ENCODE data around the gene PSMA1. TPM values are rescaled to one million over a fixed set of nuclear protein-coding genes. Genes with fewer than 3 reads are reported as not detected.

The PSMA1 gene
- total and polyA plus RNA-seq, 10 donors, result 103 to 188 (median 135) TPM

DNA sequence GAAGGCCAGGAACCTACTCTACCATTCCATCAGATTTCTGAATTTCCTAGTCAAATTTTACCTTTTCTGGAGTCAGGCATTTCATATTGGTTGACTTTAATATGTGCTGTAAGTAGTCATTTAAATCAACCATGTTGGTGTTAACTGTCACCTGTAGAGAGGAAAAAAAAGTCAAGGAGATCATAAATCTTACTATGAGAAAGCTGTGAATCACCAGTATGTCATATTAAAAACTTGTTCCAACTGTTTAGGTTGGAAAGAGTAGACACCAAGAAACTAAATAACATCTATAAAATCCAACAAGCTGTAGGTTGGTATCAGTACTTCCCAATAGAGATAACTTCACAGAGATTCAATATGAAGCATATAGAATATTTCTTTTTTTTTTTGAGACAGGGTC is 60.0 kb downstream of the PSMA1 start:
- Histone ChIP-seq H3K4me1 (peaks cover 0 to 6% (median 0%) of the 10 kb centered on the region in 6 donors), H3K9me3 (no peaks in the 10 kb centered on the region), H3K36me3 (peaks cover 15 to 100% (median 85%) of the 10 kb centered on the region in 6 donors), H3K4me3 (no peak overlapping the region), H3K27ac (no peak overlapping the region), H3K27me3 (replicated peaks in 1 of 7) (no peaks in the 10 kb centered on the region)
- DNase-seq, result no peak
- intact Hi-C loops (cut with DNase I; ENCODE audit: low total_unique reads), result no loop called here
- TF ChIP-seq POLR2AphosphoS5 (IDR thresholded peaks at IDR 0.05) (no peak), POLR2A (IDR thresholded peaks at IDR 0.05) (no peak)
- TF ChIP-seq, protein P1, sequence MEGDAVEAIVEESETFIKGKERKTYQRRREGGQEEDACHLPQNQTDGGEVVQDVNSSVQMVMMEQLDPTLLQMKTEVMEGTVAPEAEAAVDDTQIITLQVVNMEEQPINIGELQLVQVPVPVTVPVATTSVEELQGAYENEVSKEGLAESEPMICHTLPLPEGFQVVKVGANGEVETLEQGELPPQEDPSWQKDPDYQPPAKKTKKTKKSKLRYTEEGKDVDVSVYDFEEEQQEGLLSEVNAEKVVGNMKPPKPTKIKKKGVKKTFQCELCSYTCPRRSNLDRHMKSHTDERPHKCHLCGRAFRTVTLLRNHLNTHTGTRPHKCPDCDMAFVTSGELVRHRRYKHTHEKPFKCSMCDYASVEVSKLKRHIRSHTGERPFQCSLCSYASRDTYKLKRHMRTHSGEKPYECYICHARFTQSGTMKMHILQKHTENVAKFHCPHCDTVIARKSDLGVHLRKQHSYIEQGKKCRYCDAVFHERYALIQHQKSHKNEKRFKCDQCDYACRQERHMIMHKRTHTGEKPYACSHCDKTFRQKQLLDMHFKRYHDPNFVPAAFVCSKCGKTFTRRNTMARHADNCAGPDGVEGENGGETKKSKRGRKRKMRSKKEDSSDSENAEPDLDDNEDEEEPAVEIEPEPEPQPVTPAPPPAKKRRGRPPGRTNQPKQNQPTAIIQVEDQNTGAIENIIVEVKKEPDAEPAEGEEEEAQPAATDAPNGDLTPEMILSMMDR (IDR thresholded peaks at IDR 0.05 in 8 of 11, conservative IDR thresholded peaks at IDR 0.05 in 3 of 11), result no peak

DNA sequence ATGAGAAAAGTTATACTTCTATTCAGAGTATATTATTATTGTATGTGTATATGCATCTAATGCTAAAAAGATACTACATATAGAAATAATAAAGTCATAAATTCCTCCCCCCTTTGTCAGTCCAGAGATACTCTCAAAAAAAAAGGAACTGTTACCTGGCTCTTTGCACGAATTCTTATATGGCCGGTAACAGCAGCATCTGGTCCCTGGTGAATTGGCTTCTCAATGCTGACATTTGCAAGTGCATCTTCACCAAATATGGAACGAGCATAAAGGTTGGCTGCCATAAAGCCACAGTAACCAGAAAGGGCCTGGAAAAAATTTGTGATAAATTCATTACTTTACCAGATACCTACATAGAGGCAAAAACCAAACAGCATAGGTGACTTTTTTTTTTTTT is 61.8 kb downstream of the PSMA1 start:
- H3K27ac ChIP-seq, result no peak overlapping the region
- H3K4me1 ChIP-seq, result peaks cover 0 to 5% (median 4%) of the 10 kb centered on the region in 6 donors
- peaks cover 15 to 83% (median 69%) of the 10 kb centered on the region in 6 donors for H3K36me3 ChIP-seq
- intact Hi-C loops (cut with DNase I; ENCODE audit: low total_unique reads), result loop anchor here (10.0 kb wide), 1 partner anchor 504 kb away; no protein-coding TSS in a partner anchor
- DNase-seq, result no peak
- H3K27me3 ChIP-seq (replicated peaks in 1 of 7), result no peaks in the 10 kb centered on the region
- H3K4me3 ChIP-seq, result no peak overlapping the region
- H3K9me3 ChIP-seq, result no peaks in the 10 kb centered on the region
- 85 to 90% (median 86%) methylated on average over 3 of the region's 3 CpGs for WGBS, 5 donors
- TF ChIP-seq POLR2A (IDR thresholded peaks at IDR 0.05) (no peak), POLR2AphosphoS5 (IDR thresholded peaks at IDR 0.05) (no peak)
- TF ChIP-seq, protein P1 (IDR thresholded peaks at IDR 0.05 in 8 of 11, conservative IDR thresholded peaks at IDR 0.05 in 3 of 11), result no peak

DNA sequence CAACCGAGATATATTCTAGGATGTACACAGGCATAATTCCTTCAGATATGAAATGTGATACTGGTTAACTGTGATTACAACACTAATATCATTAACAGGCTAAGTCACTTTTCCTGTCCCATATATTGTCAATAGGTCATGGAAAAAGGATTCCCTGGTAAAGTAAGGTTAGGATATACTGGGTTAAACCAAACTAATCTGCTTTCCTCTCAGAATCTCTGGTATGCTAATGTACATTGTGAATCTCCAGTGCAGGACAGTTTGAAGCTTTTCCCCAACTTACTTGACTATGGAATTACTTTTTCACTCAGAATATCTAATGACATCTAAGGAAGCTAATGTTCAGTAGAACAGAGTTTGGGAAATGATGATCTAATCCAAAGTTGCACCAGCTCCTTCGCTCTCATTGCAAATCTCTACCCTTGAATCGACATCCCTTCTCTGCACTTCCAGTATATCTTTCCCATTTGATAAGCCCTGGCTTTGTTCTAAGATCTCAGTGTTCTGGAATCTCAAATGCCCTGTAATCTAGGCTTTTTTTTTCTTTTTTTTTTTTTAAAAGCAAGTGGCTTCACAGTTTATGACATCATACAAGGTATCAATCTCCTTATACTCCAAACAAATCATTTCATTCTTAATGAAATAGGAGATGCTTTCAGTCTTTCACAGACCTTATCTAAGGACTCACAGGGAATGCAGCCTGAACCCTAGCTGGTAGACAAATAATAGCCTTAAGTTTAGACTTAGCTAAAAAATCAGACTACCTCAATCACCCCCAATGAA is 64.3 kb downstream of the PSMA1 start:
- no peaks in the 10 kb centered on the region for H3K9me3 ChIP-seq
- intact Hi-C loops (cut with DNase I; ENCODE audit: low total_unique reads), result loop anchor here (10.0 kb wide), 1 partner anchor 501 kb away; no protein-coding TSS in a partner anchor
- H3K27me3 ChIP-seq (replicated peaks in 1 of 7), result no peaks in the 10 kb centered on the region
- H3K36me3 ChIP-seq, result peaks cover 9 to 74% (median 44%) of the 10 kb centered on the region in 6 donors
- 83 to 94% (median 91%) methylated on average over 3 of the region's 3 CpGs for WGBS, 5 donors
- no peak for TF ChIP-seq POLR2AphosphoS5 (IDR thresholded peaks at IDR 0.05)
- TF ChIP-seq, protein P1 (IDR thresholded peaks at IDR 0.05 in 8 of 11, conservative IDR thresholded peaks at IDR 0.05 in 3 of 11), result no peak
- TF ChIP-seq POLR2A (IDR thresholded peaks at IDR 0.05), result no peak
- peaks cover 0 to 16% (median 6%) of the 10 kb centered on the region in 6 donors for H3K4me1 ChIP-seq
- peak overlapping the region in 1 of 8 donors; percentile 8 for H3K27ac ChIP-seq
- DNase-seq, result no peak
- no peak overlapping the region for H3K4me3 ChIP-seq

Small RNA genes within 50 kb of the gene (small RNA-seq; reads per million reads assigned to genes)
- gene RNU7-49P, result 0 reads per million in 4 donors

Other genes starting within 250 kb of the PSMA1 start
- gene RRAS2, start 161.2 kb downstream of the PSMA1 start, total RNA-seq, result 10 to 100 TPM; 28.8 to 45.8 (median 42.0) TPM
- gene RRAS2, start 161.2 kb downstream of the PSMA1 start, polyA plus RNA-seq, result 10 to 100 TPM; 23.7 to 31.2 (median 27.9) TPM
- gene COPB1, start 20.6 kb downstream of the PSMA1 start, total RNA-seq, result 100 to 1,000 TPM in 2 of 7 donors, 10 to 100 TPM in 5; 74.8 to 122 (median 87.1) TPM
- 10 to 100 TPM; 43.6 to 48.4 (median 48.2) TPM for gene COPB1, start 20.6 kb downstream of the PSMA1 start, polyA plus RNA-seq
- gene PDE3B, start 123.4 kb upstream of the PSMA1 start, total RNA-seq, result 10 to 100 TPM; 19.8 to 78.7 (median 40.0) TPM
- gene PDE3B, start 123.4 kb upstream of the PSMA1 start, polyA plus RNA-seq, result 1 to 10 TPM; 1.7 to 4.0 (median 2.5) TPM